Upper lobe of left lung (tissue), 4 donors: ENCODE data around the gene TPGS1.

Source experiments
- CTCF ChIP-seq, 6 experiments: fragments of 450-650 bp in 4 of 6; fragments of 200-600 bp in 2 of 6; sonication (generic) in 2 of 6; IDR thresholded peaks; one replicate each; pipeline ENCODE4 v1.5.1; 2016 to 2019; ENCODE audit warnings: antibody characterized with exemption in 6 of 6
- EP300 ChIP-seq, 4 donors: sonication (generic); formaldehyde crosslinking; IDR thresholded peaks; one replicate each; pipeline ENCODE4 v1.5.1; 2017; ENCODE audit warnings: antibody characterized with exemption in 4 of 4, control low read depth in 2 of 4
- POLR2A ChIP-seq, 4 donors: fragments of 450-650 bp; IDR thresholded peaks; one replicate each; pipeline ENCODE4 v1.5.1; 2016 to 2017; ENCODE audit warnings: antibody characterized with exemption in 4 of 4, mild to moderate bottlenecking in 2 of 4

- TF ChIP-seq CTCF (IDR thresholded peaks at IDR 0.05) (no peak), POLR2A (IDR thresholded peaks at IDR 0.05) (no peak), EP300 (IDR thresholded peaks at IDR 0.05) (no peak)
These were observed 43.7 kb upstream of the TPGS1 start for GRCh38 chr19:463483-464207.
